Measurements from ENCODE around the gene GLYR1.
A peak's percentile ranks its signal among the peaks of the same experiment; 100 is the strongest.
"Not testable (repeated sequence)": the region's sequence is repeated elsewhere in the genome, so short reads cannot be mapped to it uniquely, and the experiment has no call there.

The GLYR1 gene

GRCh38 chr16:4846901-4847773, at the start of gene GLYR1, which contains the start of gene UBN1:
TSS of gene GLYR1 (minus strand) at chr16:4847288. CDS start at chr16:4847265, 23 bp downstream.
TSS of gene UBN1 (plus strand) at chr16:4847481. CDS start at chr16:4852918, 5,437 bp downstream.
- peak; percentile 100 for DNase-seq (ENCODE audit: low read depth)

GRCh38 chr16:4896761-4897160, 49.7 kb upstream of the GLYR1 start:
- DNase-seq (ENCODE audit: low read depth): not testable (repeated sequence)

- no peak for DNase-seq (ENCODE audit: low read depth)
Measured at GRCh38 chr16:4895366-4895765, 48.3 kb upstream of the GLYR1 start.

DNA sequence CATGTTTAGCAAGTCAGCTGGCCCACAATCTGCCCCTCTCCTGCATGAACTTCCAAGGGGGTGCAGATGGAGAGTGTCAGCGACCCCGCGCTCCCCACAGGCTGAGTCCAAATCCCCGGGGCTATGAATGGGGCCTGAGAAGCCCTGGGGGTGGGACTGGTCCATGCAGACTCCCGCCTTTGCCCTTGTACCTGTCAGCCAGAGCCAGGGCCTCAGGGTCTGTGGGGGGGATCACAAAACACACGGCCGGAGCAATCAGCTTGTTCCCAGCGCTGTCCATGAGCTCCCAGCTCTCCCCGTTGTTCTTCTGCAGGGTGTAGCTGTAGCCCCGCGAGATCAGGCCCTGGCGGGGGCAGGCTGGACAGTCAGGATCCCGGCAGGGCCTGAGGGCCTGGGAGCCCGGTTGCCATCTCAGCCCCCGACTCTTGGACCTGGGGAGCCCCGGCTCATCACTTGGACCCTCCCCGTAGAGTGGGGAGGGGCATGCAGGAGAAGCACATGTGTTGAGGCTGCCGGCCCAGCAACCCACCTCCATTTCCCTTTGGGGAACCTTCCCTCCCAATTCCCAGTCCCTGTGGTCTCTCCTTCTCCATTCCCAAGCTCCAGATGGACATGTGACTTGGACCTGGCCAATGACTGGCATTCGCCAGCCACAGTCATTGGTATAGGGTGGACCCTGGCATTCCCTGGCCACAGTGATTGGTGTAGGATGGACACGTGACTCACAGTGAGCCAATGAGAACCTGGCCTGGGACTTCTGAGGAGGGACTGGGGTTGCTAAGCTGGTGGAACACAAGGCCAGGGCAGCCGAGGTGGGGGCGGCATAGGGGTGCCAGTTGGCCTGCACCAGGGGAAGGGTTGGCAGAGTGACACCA, 47.4 kb upstream of the GLYR1 start:
- DNase-seq (ENCODE audit: low read depth): no peak

DNA sequence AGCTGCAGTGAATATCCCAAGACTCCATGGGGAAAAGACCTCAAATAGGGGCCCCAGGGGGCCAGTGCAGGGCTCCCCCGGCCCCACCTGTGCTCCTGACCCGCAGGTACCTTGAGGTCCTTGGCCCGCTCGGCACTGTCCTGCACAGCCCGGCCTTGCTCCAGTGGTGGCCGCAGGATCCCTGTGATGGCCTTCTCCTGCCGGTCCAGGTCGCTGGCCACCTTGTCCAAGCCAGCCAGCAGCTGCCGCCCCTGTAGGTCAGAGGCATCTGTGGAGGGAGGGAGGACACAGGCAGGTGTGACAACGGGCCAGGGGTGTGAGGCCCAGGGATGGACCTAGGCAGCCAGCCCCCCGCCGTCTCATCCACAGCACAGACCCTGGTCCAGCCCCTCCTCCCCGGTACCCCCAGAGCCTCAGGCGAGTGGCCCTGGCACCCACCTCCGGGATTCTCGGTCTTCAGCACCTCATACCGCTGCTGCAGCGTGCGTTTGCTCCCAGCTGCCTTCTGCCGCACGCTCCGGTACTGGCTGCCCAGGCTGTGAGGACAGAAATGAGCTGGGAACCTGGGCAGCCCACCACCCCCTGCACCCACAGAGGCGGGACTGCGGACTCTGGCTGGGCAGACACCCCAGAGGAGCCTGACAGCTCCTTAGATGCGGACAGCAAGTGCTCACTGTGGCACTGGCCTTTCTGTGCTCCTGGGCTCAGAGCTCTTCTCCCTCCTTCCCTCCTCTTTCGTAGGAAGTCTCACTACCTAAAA, 46.2 kb upstream of the GLYR1 start:
- DNase-seq (ENCODE audit: low read depth): no peak

- no peak for DNase-seq (ENCODE audit: low read depth)
Measured at GRCh38 chr16:4892361-4893102, 45.4 kb upstream of the GLYR1 start.

DNA sequence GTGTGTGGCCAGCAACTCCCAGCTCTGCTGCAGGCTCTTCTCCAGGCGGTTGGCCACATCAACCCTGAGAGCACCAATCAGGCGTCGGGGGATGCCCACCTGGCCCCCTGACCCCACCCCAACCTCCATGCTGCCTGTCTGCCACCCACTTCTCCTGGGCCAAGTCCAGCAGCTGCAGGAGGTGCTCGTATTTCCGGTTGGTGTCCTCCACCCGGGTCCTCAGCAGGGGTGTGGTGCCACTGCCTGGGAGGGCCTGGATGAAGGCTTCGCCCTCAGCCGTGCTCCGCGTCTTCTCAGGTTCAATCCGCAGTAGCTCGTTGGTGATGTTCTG, 44.8 kb upstream of the GLYR1 start:
- no peak for DNase-seq (ENCODE audit: low read depth)

DNA sequence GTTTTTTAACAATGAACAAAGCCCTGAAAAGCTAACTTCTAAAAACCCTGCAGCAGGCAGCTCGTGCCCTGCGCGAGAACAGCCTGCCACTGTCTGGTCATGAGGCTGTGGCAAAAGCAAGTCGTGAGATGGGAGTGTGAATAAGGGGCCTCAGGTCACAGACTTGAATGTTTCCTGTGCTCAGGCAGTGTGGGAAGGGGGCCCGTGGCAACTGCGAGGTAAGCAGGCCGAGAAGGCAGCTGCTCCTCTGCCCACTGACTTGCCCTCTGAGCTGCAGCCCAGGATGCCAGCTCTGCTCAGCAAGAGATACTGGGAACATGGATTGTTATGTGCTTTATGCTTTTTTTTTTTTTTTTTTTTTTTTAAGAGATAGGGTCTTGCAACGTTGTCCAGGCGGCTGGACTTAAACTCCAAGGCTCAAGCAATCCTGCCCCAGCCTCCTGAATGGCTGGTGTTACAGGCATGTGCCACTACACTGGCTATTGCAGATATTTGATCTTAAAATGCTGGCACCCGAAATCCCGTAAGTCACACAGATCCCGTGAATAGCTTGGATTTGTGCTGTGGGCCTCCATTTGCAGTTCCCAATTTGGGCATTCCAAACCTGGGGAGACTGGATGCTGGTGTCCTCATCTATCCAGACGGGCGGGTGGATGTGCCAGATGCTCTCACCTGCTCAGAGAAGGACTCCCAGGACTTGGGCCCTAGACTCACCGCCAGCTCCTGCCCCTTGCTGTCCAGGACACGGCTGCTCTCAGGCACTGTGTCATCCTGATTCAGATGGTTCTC, 44.2 kb upstream of the GLYR1 start:
- DNase-seq (ENCODE audit: low read depth): no peak

DNA sequence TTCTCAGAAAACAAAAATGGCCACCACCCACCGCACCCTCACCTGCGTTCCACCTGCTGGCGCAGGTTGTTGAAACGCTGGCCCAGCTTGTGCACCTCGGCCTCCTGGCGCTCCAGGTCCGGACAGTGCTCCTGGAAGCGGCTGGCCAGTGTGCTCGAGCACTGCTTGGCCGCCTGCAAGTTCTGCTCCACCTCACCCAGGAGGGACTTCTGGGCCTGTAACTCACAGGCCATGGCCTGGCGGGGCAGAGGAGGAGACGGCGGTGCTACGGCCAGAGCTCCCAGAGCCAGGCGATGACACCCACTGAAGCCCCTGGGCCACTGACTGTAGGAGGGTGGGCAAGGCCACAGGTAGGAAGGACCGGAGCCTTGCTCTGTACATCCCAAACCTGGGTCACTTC, 43.6 kb upstream of the GLYR1 start:
- DNase-seq (ENCODE audit: low read depth): no peak

DNA sequence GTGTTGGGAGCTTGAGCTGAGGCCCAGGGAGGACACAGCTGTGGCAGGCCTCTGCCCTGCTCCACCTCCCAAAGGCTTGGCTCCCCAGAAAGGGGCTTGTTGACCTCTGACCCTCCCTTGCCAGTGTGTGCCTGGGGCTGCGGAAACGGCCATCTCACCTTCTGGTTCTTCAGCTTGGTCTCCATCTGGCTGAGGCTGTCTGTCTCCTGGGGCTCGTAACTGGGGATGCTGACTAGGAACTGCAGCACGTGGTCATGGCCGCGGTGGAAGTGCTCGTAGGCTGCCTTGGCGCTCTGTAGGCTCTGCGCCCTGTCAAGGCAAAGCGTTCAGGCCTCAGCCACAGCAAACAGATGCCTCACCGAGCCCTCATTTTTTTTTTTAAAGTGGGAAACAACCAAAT, 42.9 kb upstream of the GLYR1 start:
- no peak for DNase-seq (ENCODE audit: low read depth)

- DNase-seq (ENCODE audit: low read depth): no peak
Measured at GRCh38 chr16:4888428-4889135, 41.5 kb upstream of the GLYR1 start.

DNA sequence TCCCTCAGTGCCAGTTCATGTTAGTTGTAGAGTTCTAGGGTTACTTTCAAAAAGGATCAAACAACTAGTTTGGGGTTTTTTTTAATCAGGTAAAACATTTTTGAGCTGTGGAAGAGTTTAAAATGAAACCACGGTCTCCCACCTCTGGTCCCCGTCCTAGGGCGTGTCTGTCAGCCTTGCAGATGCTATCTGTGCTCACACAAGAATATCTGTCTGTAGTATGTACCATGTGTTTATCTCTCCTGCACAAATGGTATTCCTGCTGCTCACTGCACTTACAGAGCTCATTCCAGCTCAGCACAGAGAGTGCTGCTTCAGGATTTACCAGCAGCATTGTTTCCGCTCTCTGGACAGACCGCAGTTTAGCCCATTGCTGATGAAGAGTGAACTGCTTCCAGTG, 39.1 kb upstream of the GLYR1 start:
- no peak for DNase-seq (ENCODE audit: low read depth)

GRCh38 chr16:4884972-4885874, 38.1 kb upstream of the GLYR1 start:
- DNase-seq (ENCODE audit: low read depth): no peak

DNA sequence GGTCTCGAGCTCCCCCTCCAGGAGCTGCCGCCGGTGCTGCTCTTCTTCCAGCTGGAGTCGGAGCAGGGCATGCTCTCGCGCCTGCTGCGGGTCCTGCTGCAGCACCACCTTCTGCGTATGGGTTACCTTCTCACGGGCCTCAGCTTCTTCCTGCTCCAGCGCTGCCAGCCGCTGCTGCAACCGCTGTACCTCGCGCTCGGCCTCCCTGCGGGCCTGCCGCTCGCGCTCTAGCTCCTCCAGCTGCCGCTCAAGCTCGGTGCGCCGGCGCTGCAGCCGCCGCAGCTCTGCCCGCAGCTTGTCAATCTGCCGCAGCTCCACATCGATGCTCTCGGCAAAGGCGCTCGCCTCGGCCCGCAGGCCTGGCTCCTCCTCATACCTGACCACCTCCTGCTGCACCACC, 37.1 kb upstream of the GLYR1 start:
- DNase-seq (ENCODE audit: low read depth): no peak

- no peak for DNase-seq (ENCODE audit: low read depth)
Measured at GRCh38 chr16:4883501-4883900, 36.4 kb upstream of the GLYR1 start.

- no peak for DNase-seq (ENCODE audit: low read depth)
Measured at GRCh38 chr16:4882633-4883285, 35.7 kb upstream of the GLYR1 start.

- DNase-seq (ENCODE audit: low read depth): no peak
Measured at GRCh38 chr16:4882000-4882632, 35.0 kb upstream of the GLYR1 start.

DNA sequence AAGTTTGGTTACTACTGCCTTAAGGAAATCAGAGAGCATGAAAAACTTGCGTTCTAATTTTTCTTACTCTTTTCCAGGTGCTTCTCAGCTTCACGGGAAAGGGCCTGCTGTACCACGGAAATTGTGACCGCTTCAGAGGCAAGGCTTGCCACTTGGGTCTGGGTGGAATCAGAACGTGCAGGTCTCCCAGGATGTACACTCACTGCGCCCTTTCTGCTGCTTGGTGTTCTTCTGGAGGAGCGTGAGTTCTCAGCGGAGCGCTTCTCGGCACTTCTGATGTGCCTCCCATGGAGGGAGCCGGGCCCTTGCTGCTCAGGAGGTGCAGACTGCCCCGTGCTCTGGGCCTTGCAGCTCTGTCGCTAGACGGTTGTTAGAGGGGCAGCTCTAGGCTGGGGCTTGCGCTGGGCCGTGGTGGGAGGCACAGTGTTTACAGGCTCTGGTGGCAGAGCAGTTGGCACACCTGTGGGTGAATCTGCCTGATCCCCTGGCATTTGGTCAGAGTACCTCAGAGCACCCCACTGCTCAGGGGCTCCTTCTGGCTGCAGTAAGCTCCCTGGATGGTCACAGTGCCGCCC, 33.0 kb upstream of the GLYR1 start:
- no peak for DNase-seq (ENCODE audit: low read depth)

All from activated T-helper 9 cell treated with anti-CD3 and anti-CD28 coated beads, Interleukin-2, amount 50 U/mL, for 16 hours (primary cell).